ENCODE measurements around the gene CKAP2L. TPM values are rescaled to one million over a fixed set of nuclear protein-coding genes. Genes with fewer than 3 reads are reported as not detected.
A peak's percentile ranks its signal among the peaks of the same experiment; 100 is the strongest.

The CKAP2L gene
- total and polyA plus RNA-seq, 9 of the 15 experiments (the other 6 are each of a cell fraction or from before 2014, with no cell fraction given), result 10.4 to 21.9 (median 14.2) TPM

DNA sequence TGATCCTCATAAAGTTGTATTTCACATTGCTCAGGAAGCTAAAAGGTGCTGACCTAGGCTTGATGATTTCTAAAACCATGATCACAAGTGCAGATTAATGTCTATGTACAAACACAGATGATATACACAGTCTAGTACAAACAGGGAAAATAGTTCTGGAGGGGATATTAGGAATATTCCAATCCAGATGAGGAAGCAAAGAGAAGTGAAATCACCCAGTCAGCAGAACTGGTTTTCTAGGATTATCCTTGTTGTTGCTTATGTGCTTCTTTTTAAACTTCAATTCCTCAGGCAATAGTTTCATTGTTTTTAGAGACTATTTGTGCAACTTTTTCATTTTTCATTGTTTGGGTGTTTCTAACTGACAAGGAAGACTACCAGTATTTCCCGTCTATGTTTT lies 15.2 kb upstream of the CKAP2L start:
- Histone ChIP-seq H4K20me1 (replicated peaks; ENCODE audit: control insufficient read depth, insufficient read depth, low read length) (no peaks in the 10 kb centered on the region), H3K79me2 (ENCODE audit: control insufficient read depth, insufficient read depth, low read length) (no peaks in the 10 kb centered on the region), H3K4me2 (ENCODE audit: insufficient read depth, low read length) (no peak overlapping the region), H2AFZ (ENCODE audit: low read depth, low read length) (no peak overlapping the region), H3K9me3 (replicated peaks; ENCODE audit: control insufficient read depth, insufficient read depth, low read depth, low read length) (no peaks in the 10 kb centered on the region), H3K27me3 (ENCODE audit: control insufficient read depth in 2 of 2, insufficient read depth in 2 of 2, low read length in 2 of 2) (no peaks in the 10 kb centered on the region), H3K36me3 (ENCODE audit: control insufficient read depth, insufficient read depth, low read length) (no peaks in the 10 kb centered on the region), H3K4me3 (no peak overlapping the region), H3K27ac (ENCODE audit: extremely low read depth, low read depth, low read length) (no peak overlapping the region), H3K9ac (ENCODE audit: insufficient read depth in 1 of 2, low read depth in 2 of 2, low read length in 2 of 2) (no peak overlapping the region), H3K9me1 (ENCODE audit: control insufficient read depth, insufficient read depth, low read length) (no peaks in the 10 kb centered on the region), H3K4me1 (replicated peaks in 1 of 2; ENCODE audit: control insufficient read depth in 2 of 2, insufficient read depth in 2 of 2, low read length in 2 of 2) (peaks cover 0 to 13% of the 10 kb centered on the region in 2 experiments; a peak in 1 of 5 replicates)
- in situ Hi-C loops (cut with MboI), result no loop called here
- intact Hi-C loops (cut with micrococcal nuclease), result no loop called here
- ATAC-seq (no peak), FAIRE-seq (no peak), DNase-seq (ENCODE audit: extremely low read depth in 1 of 4, low spot score in 3 of 4) (no peak)
- ChIA-PET CTCF (ENCODE audit: low intra/inter-chr PET ratio) (no interaction called here), POLR2A (interaction anchor here (1.5 kb wide), 1 partner anchor 8 kb away, joined by 3 read pairs; no protein-coding TSS in a partner anchor)
- TF ChIP-seq, protein P1, sequence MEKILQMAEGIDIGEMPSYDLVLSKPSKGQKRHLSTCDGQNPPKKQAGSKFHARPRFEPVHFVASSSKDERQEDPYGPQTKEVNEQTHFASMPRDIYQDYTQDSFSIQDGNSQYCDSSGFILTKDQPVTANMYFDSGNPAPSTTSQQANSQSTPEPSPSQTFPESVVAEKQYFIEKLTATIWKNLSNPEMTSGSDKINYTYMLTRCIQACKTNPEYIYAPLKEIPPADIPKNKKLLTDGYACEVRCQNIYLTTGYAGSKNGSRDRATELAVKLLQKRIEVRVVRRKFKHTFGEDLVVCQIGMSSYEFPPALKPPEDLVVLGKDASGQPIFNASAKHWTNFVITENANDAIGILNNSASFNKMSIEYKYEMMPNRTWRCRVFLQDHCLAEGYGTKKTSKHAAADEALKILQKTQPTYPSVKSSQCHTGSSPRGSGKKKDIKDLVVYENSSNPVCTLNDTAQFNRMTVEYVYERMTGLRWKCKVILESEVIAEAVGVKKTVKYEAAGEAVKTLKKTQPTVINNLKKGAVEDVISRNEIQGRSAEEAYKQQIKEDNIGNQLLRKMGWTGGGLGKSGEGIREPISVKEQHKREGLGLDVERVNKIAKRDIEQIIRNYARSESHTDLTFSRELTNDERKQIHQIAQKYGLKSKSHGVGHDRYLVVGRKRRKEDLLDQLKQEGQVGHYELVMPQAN (IDR thresholded peaks at IDR 0.05; ENCODE audit: borderline replicate concordance), result no peak
- no peak for TF ChIP-seq STAT5B (CRISPR knock-in tag; IDR thresholded peaks at IDR 0.05)
- TF ChIP-seq NR2C1 (IDR thresholded peaks at IDR 0.05), result no peak
- no peak for TF ChIP-seq NR2C1 (tag; IDR thresholded peaks at IDR 0.05)
- TF ChIP-seq MAFF (IDR thresholded peaks at IDR 0.05; ENCODE audit: low read length), result peak; percentile 38; the same call in 1 of the 2 replicates
- no peak for TF ChIP-seq ZSCAN32 (CRISPR knock-in tag; IDR thresholded peaks at IDR 0.05)
- TF ChIP-seq, protein P2, sequence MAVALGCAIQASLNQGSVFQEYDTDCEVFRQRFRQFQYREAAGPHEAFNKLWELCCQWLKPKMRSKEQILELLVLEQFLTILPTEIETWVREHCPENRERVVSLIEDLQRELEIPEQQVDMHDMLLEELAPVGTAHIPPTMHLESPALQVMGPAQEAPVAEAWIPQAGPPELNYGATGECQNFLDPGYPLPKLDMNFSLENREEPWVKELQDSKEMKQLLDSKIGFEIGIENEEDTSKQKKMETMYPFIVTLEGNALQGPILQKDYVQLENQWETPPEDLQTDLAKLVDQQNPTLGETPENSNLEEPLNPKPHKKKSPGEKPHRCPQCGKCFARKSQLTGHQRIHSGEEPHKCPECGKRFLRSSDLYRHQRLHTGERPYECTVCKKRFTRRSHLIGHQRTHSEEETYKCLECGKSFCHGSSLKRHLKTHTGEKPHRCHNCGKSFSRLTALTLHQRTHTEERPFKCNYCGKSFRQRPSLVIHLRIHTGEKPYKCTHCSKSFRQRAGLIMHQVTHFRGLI (CRISPR knock-in tag; IDR thresholded peaks at IDR 0.05), result no peak
- no peak for TF ChIP-seq MCM3 (IDR thresholded peaks at IDR 0.05)
- peak; percentile 75 for TF ChIP-seq C11orf30 (IDR thresholded peaks at IDR 0.05; ENCODE audit: low read depth)
- TF ChIP-seq ZNF316 (IDR thresholded peaks at IDR 0.05), result peak; percentile 84
- no peak for TF ChIP-seq SMARCE1 (IDR thresholded peaks at IDR 0.05)
- no peak for TF ChIP-seq ZFX (CRISPR knock-in tag; IDR thresholded peaks at IDR 0.05)
- TF ChIP-seq IFI16 (CRISPR knock-in tag; IDR thresholded peaks at IDR 0.05), result no peak
- TF ChIP-seq HNRNPLL (IDR thresholded peaks at IDR 0.05; ENCODE audit: low read depth, low read length, poor library complexity, severe bottlenecking), result no peak
- no peak for TF ChIP-seq ZNF217 (CRISPR knock-in tag; IDR thresholded peaks at IDR 0.05)
- TF ChIP-seq MAFK (IDR thresholded peaks at IDR 0.05; ENCODE audit: low read length), result peak; percentile 42; the same call in 1 of the 2 replicates
- no peak for TF ChIP-seq ZNF280B (CRISPR knock-in tag; IDR thresholded peaks at IDR 0.05)
- TF ChIP-seq TFAM (CRISPR knock-in tag; conservative IDR thresholded peaks at IDR 0.05), result no peak
- no peak for TF ChIP-seq POLR2H (tag; IDR thresholded peaks at IDR 0.05; ENCODE audit: low read depth)
- TF ChIP-seq, protein P3, sequence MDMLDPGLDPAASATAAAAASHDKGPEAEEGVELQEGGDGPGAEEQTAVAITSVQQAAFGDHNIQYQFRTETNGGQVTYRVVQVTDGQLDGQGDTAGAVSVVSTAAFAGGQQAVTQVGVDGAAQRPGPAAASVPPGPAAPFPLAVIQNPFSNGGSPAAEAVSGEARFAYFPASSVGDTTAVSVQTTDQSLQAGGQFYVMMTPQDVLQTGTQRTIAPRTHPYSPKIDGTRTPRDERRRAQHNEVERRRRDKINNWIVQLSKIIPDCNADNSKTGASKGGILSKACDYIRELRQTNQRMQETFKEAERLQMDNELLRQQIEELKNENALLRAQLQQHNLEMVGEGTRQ (CRISPR knock-in tag; IDR thresholded peaks at IDR 0.05), result no peak
- TF ChIP-seq MAFG (tag; conservative IDR thresholded peaks at IDR 0.05), result peak; percentile 56
- WGBS (ENCODE audit: insufficient coverage, low coverage, missing lambda C conversion rate), result 17% methylated on average over 1 of the region's 1 CpG
- no TSS peak for BruUV-seq (replicated peaks)
